GM12873 (cell line): ENCODE measurements around the gene C1orf87.

Experiments used
- CTCF ChIP-seq: IDR thresholded peaks from 2 replicates; pipeline ENCODE4 v1.5.1; 2012; ENCODE audit warnings: low read depth, mild to moderate bottlenecking, moderate library complexity, low read length, control low read depth; ENCODE audit not compliant: insufficient read depth; ENCODE audit errors: missing control alignments

Gene C1orf87

DNA sequence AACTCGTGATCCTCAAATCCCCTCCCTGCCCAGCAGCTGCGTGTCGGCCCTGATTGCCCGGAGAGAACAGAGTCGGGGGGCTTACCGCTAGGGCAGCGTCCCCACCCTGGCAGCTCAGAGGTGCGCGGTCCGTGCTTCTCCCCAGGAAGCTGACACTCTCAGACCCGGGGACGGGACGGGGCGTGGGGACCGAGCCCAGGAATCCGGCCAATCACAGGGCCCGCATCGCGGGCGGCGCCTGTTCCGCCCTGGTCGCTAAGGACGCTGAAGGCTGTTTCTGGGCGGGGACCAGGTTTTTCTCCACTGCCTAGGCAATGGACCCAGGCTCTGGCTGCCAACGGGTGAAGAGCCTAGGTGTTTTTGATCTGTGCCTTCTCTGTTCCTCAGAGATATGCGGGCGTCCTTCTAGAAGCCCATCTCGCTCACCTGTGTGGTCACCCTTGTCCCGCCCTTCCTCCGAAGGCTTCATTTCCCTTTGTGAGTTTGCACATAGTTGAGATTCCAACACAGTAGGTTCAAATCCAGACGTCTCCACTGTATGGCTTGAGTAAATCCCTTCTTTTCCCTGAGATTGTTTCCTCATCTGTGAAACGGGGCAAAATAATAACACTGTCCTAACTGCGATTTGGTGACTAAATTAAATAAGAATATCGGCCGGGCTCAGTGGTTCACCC, at the start of gene C1orf87:
Gene C1orf87, minus strand, starts transcription at position 166 of the 674 bp plus-strand sequence. CDS start 1,127 bp downstream, outside the sequence.
- TF ChIP-seq CTCF, result no peak

GRCh38 chr1:60118085-60118484, 44.5 kb upstream of the C1orf87 start:
- TF ChIP-seq CTCF, result no peak

DNA sequence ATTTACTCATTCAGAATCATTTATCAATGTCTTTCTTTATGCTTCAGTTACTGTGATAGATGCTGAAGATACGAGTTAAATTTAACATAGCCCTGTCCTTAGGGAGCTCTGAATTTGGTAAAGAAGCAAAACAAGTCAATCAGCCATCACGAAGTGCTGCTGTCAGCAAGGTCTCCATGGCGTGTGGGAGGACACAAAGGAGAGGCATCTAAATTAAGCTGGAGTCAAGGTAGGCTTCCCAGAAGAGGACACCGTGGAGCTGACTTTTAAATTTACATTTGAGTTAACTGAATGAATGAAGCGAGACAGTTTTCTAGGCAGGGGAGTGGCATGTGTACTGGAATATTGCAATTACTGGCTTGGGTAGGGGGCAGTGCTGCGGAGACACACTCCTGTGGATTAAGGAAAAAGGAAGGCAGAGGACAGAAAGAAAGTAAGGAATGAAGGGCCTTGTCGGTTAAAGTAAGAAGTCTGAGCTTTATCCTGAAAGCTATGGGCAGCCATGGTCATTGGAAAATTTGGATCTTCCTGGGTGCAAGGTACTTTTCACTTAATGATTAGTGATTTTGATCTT, 41.3 kb upstream of the C1orf87 start:
- TF ChIP-seq CTCF, result no peak

- TF ChIP-seq CTCF, result no peak
Measured at GRCh38 chr1:60113596-60113995, 40.0 kb upstream of the C1orf87 start.

DNA sequence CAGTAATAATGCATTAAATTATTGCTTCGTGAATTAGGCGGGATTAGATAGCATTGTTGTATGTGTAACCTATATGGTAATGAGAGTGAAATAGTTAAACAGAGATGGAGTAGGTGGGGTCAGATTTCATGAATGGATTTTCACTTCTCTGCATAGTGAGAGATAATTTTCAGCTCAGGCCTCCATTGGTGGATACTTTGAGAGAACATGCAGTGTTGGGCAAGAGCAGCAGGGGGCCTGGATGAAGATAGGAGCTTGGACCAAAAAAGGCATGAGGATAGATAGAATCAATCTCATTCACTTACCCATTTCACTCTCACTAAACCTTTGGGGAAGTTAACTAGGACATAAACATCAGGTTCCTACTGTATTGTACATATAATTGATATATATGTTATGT, 39.5 kb upstream of the C1orf87 start:
- no peak for TF ChIP-seq CTCF

- no peak for TF ChIP-seq CTCF
Measured at GRCh38 chr1:60111716-60112115, 38.1 kb upstream of the C1orf87 start.

DNA sequence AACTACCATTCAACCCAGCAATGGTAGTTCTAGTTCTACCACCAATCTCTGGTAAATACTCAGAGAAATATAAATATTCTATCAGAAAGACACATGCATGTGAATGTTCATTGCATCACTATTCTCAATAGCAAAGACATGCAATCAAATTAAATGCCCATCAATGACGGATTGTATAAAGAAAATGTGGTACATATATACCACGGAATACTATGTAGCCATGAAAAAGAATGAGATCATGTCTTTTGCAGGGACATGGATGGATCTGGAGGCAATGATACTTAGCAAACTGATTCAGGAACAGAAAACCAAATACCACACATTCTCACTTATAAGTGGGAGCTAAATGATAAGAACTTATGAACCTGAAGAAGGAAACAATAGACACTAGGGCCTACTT, 37.5 kb upstream of the C1orf87 start:
- no peak for TF ChIP-seq CTCF
